Smooth muscle cell (in vitro differentiated cells): ENCODE measurements around the gene RNF213. TPM values are rescaled to one million over a fixed set of nuclear protein-coding genes. Genes with fewer than 3 reads are reported as not detected.

Source experiments
- DNase-seq: peaks from one replicate; lab custom pipeline; 2025; ENCODE audit not compliant: unreplicated experiment; lab: John Stamatoyannopoulos, UW
- H2AFZ ChIP-seq: fragments of 200-600 bp; sonication (generic); 2 replicates; pipeline ENCODE4 v1.6.0; 2016; ENCODE audit warnings: antibody characterized with exemption, low read depth, mild to moderate bottlenecking
- H3F3A ChIP-seq: fragments of 200-600 bp; sonication (generic); 2 replicates; pipeline ENCODE4 v1.6.0; 2017; ENCODE audit warnings: antibody characterized with exemption, low read depth
- H3K27ac ChIP-seq: fragments of 200-600 bp; sonication (generic); 2 replicates; pipeline ENCODE4 v1.5.1; 2016; ENCODE audit warnings: low read depth, mild to moderate bottlenecking
- H3K27me3 ChIP-seq: fragments of 200-600 bp; sonication (generic); 2 replicates; pipeline ENCODE4 v1.6.1; 2016; ENCODE audit warnings: low read depth, mild to moderate bottlenecking
- H3K36me3 ChIP-seq: fragments of 200-600 bp; sonication (generic); 2 replicates; pipeline ENCODE4 v1.5.1; 2016; ENCODE audit warnings: low read depth
- H3K4me1 ChIP-seq: fragments of 200-600 bp; sonication (generic); 2 replicates; pipeline ENCODE4 v1.5.1; 2016; ENCODE audit warnings: low read depth
- H3K4me2 ChIP-seq: fragments of 200-600 bp; sonication (generic); 2 replicates; pipeline ENCODE4 v1.6.0; 2016; ENCODE audit warnings: mild to moderate bottlenecking
- H3K4me3 ChIP-seq: fragments of 200-600 bp; sonication (generic); 2 replicates; pipeline ENCODE4 v1.5.1; 2016; ENCODE audit warnings: mild to moderate bottlenecking
- H3K79me2 ChIP-seq: fragments of 200-600 bp; sonication (generic); 2 replicates; pipeline ENCODE4 v1.6.0; 2016; ENCODE audit warnings: low read depth, mild to moderate bottlenecking
- H3K9ac ChIP-seq: fragments of 200-600 bp; sonication (generic); 2 replicates; pipeline ENCODE4 v1.6.0; 2016; ENCODE audit warnings: low read depth
- H3K9me3 ChIP-seq: fragments of 200-600 bp; sonication (generic); replicated peaks from 2 replicates; pipeline ENCODE4 v1.5.1; 2016; ENCODE audit warnings: low read depth
- H4K20me1 ChIP-seq: fragments of 200-600 bp; sonication (generic); 2 replicates; pipeline ENCODE4 v1.6.0; 2016; ENCODE audit warnings: low read depth
- CTCF ChIP-seq: fragments of 200-600 bp; sonication (generic); IDR thresholded peaks from 2 replicates; pipeline ENCODE4 v1.5.1; 2017; ENCODE audit warnings: borderline replicate concordance, mild to moderate bottlenecking, antibody characterized with exemption; ENCODE audit not compliant: insufficient read depth, poor library complexity, severe bottlenecking
- WGBS: methylation state at CpG from one replicate; pipeline ENCODE4 v1.1.7; 2016; ENCODE audit warnings: low lambda C conversion rate; 5-methylcytosine and 5-hydroxymethylcytosine counted together
- polyA plus RNA-seq: library from polyadenylated mRNA; unstranded; fragments of >200 nt; fragmentation: Nextera tagmentation; extraction: Ambion mirVana; gene quantifications from 2 replicates; pipeline ENCODE4 v1.2.1, GENCODE V29; 2016
- total RNA-seq: library from RNA; depleted of rRNA; stranded (reverse); fragments of >200 nt; gene quantifications from 2 replicates; pipeline ENCODE4 v1.2.3, GENCODE V29; 2014

The RNF213 gene
- total and polyA plus RNA-seq, 2 experiments from 2014 or later = 12.8 to 43.0 TPM

GRCh38 chr17:80220736-80221215 lies 39.9 kb upstream of the RNF213 start:
- WGBS = 17% methylated on average over 12 of the region's 41 CpGs
- no peak overlapping the region for H3K27ac ChIP-seq
- DNase-seq = peak; percentile 26
- peak overlapping the region; percentile 92 for H2AFZ ChIP-seq
- no peaks in the 10 kb centered on the region for H3K9me3 ChIP-seq
- peak overlapping the region; percentile 77 for H3K9ac ChIP-seq
- peak overlapping the region; percentile 100 for H3K4me2 ChIP-seq
- H3K79me2 ChIP-seq = peaks cover 8% of the 10 kb centered on the region
- H4K20me1 ChIP-seq = peaks cover 15% of the 10 kb centered on the region
- no peak for TF ChIP-seq CTCF
- H3F3A ChIP-seq = no peaks in the 10 kb centered on the region
- H3K4me1 ChIP-seq = peaks cover 7% of the 10 kb centered on the region
- peak overlapping the region; percentile 92 for H3K4me3 ChIP-seq
- no peaks in the 10 kb centered on the region for H3K27me3 ChIP-seq
- H3K36me3 ChIP-seq = no peaks in the 10 kb centered on the region

GRCh38 chr17:80221351-80222105 lies 39.1 kb upstream of the RNF213 start:
- peaks cover 7% of the 10 kb centered on the region for H3K4me1 ChIP-seq
- H3F3A ChIP-seq = no peaks in the 10 kb centered on the region
- H4K20me1 ChIP-seq = peaks cover 15% of the 10 kb centered on the region
- no peak overlapping the region for H3K9ac ChIP-seq
- peaks cover 8% of the 10 kb centered on the region for H3K79me2 ChIP-seq
- H3K36me3 ChIP-seq = no peaks in the 10 kb centered on the region
- 89% methylated on average over 29 of the region's 29 CpGs for WGBS
- H3K27me3 ChIP-seq = no peaks in the 10 kb centered on the region
- H3K27ac ChIP-seq = no peak overlapping the region
- H3K9me3 ChIP-seq = no peaks in the 10 kb centered on the region
- no peak for TF ChIP-seq CTCF
- no peak overlapping the region for H2AFZ ChIP-seq
- no peak for DNase-seq
- H3K4me2 ChIP-seq = no peak overlapping the region
- peak overlapping the region; percentile 92 for H3K4me3 ChIP-seq

- H3K79me2 ChIP-seq = peaks cover 8% of the 10 kb centered on the region
- TF ChIP-seq CTCF = no peak
- no peaks in the 10 kb centered on the region for H3K27me3 ChIP-seq
- no peak overlapping the region for H2AFZ ChIP-seq
- H3K36me3 ChIP-seq = no peaks in the 10 kb centered on the region
- DNase-seq = no peak
- no peak overlapping the region for H3K4me2 ChIP-seq
- peaks cover 13% of the 10 kb centered on the region for H4K20me1 ChIP-seq
- WGBS = 99% methylated on average over 17 of the region's 18 CpGs
- H3K9ac ChIP-seq = no peak overlapping the region
- no peaks in the 10 kb centered on the region for H3K9me3 ChIP-seq
- no peak overlapping the region for H3K4me3 ChIP-seq
- no peaks in the 10 kb centered on the region for H3F3A ChIP-seq
- peaks cover 7% of the 10 kb centered on the region for H3K4me1 ChIP-seq
- no peak overlapping the region for H3K27ac ChIP-seq
These were observed 38.1 kb upstream of the RNF213 start for GRCh38 chr17:80222376-80223141.
